ENCODE data around the gene RASGRP1.

Gene RASGRP1

GRCh38 chr15:38551720-38552648, 12.6 kb downstream of the RASGRP1 start:
- no peaks in the 10 kb centered on the region for H3K27me3 ChIP-seq (ENCODE audit: low read depth, low read length)
- no peak overlapping the region for H3K4me2 ChIP-seq (ENCODE audit: low read length)
- TF ChIP-seq EZH2phosphoT487 (IDR thresholded peaks at IDR 0.05; ENCODE audit: low read depth) = no peak
- TF ChIP-seq, protein P1, sequence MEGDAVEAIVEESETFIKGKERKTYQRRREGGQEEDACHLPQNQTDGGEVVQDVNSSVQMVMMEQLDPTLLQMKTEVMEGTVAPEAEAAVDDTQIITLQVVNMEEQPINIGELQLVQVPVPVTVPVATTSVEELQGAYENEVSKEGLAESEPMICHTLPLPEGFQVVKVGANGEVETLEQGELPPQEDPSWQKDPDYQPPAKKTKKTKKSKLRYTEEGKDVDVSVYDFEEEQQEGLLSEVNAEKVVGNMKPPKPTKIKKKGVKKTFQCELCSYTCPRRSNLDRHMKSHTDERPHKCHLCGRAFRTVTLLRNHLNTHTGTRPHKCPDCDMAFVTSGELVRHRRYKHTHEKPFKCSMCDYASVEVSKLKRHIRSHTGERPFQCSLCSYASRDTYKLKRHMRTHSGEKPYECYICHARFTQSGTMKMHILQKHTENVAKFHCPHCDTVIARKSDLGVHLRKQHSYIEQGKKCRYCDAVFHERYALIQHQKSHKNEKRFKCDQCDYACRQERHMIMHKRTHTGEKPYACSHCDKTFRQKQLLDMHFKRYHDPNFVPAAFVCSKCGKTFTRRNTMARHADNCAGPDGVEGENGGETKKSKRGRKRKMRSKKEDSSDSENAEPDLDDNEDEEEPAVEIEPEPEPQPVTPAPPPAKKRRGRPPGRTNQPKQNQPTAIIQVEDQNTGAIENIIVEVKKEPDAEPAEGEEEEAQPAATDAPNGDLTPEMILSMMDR (IDR thresholded peaks at IDR 0.05; ENCODE audit: low read depth, low read length) = no peak
- peaks cover 25% of the 10 kb centered on the region for H3K4me1 ChIP-seq (ENCODE audit: low read length)
- no peak overlapping the region for H2AFZ ChIP-seq (ENCODE audit: low read depth, low read length)
- no peak overlapping the region for H3K4me3 ChIP-seq (ENCODE audit: low read length)
- no peak overlapping the region for H3K9ac ChIP-seq (ENCODE audit: low read length)
- H4K20me1 ChIP-seq (ENCODE audit: insufficient read depth, low read length) = peaks cover 62% of the 10 kb centered on the region
- H3K79me2 ChIP-seq (ENCODE audit: low read length) = peaks cover 89% of the 10 kb centered on the region
- no peak overlapping the region for H3K27ac ChIP-seq (ENCODE audit: low read length)
- no peaks in the 10 kb centered on the region for H3K9me3 ChIP-seq (ENCODE audit: insufficient read depth, low read length)
- peaks cover 58% of the 10 kb centered on the region for H3K36me3 ChIP-seq (replicated peaks; ENCODE audit: low read depth, low read length)

- Histone ChIP-seq H3K27me3 (ENCODE audit: low read depth, low read length) (no peaks in the 10 kb centered on the region), H2AFZ (ENCODE audit: low read depth, low read length) (no peak overlapping the region), H3K27ac (ENCODE audit: low read length) (no peak overlapping the region)
Measured at GRCh38 chr15:38549222-38549621, 15.4 kb downstream of the RASGRP1 start.

GRCh38 chr15:38547255-38547997, 17.2 kb downstream of the RASGRP1 start:
- Histone ChIP-seq H3K36me3 (replicated peaks; ENCODE audit: low read depth, low read length) (peaks cover 28% of the 10 kb centered on the region), H4K20me1 (ENCODE audit: insufficient read depth, low read length) (peaks cover 60% of the 10 kb centered on the region), H3K9ac (ENCODE audit: low read length) (no peak overlapping the region), H3K9me3 (ENCODE audit: insufficient read depth, low read length) (no peaks in the 10 kb centered on the region), H3K79me2 (ENCODE audit: low read length) (peaks cover 89% of the 10 kb centered on the region), H3K27me3 (ENCODE audit: low read depth, low read length) (no peaks in the 10 kb centered on the region), H2AFZ (ENCODE audit: low read depth, low read length) (no peak overlapping the region), H3K4me2 (ENCODE audit: low read length) (no peak overlapping the region), H3K4me1 (ENCODE audit: low read length) (no peaks in the 10 kb centered on the region), H3K4me3 (ENCODE audit: low read length) (no peak overlapping the region), H3K27ac (ENCODE audit: low read length) (no peak overlapping the region)
- TF ChIP-seq, protein P1 (IDR thresholded peaks at IDR 0.05; ENCODE audit: low read depth, low read length) = no peak
- no peak for TF ChIP-seq EZH2phosphoT487 (IDR thresholded peaks at IDR 0.05; ENCODE audit: low read depth)

More at GRCh38 chr15:38549222-38549621, 15.4 kb downstream of the RASGRP1 start:
- no peak for TF ChIP-seq EZH2phosphoT487 (IDR thresholded peaks at IDR 0.05; ENCODE audit: low read depth)
- TF ChIP-seq, protein P1 (IDR thresholded peaks at IDR 0.05; ENCODE audit: low read depth, low read length) = no peak
- H3K4me1 ChIP-seq (ENCODE audit: low read length) = peaks cover 3% of the 10 kb centered on the region
- no peak overlapping the region for H3K4me2 ChIP-seq (ENCODE audit: low read length)
- no peaks in the 10 kb centered on the region for H3K9me3 ChIP-seq (ENCODE audit: insufficient read depth, low read length)
- no peak overlapping the region for H3K4me3 ChIP-seq (ENCODE audit: low read length)
- peaks cover 41% of the 10 kb centered on the region for H3K36me3 ChIP-seq (replicated peaks; ENCODE audit: low read depth, low read length)
- peaks cover 65% of the 10 kb centered on the region for H4K20me1 ChIP-seq (ENCODE audit: insufficient read depth, low read length)
- no peak overlapping the region for H3K9ac ChIP-seq (ENCODE audit: low read length)
- peaks cover 91% of the 10 kb centered on the region for H3K79me2 ChIP-seq (ENCODE audit: low read length)

DNA sequence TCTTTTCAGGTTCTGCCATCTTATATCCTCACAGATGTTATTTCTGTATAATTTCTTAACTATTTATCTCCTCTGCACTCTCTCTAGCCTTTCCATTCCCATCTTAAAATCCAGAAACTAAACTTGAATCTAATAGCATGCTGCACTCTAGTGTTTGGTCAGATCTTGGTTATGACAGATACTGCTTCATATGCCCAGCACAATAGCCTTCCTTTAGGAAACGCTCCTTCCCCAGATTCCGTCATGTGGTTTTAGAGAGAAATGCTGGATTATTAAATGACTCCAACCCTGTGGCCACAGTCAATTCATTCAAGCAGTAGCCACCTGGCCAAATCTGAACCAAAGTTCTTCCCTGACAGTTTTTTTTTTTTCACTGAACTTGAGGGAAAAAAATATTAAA, 19.4 kb downstream of the RASGRP1 start:
- Histone ChIP-seq H3K4me2 (ENCODE audit: low read length) (no peak overlapping the region), H2AFZ (ENCODE audit: low read depth, low read length) (no peak overlapping the region), H3K9ac (ENCODE audit: low read length) (no peak overlapping the region), H3K4me1 (ENCODE audit: low read length) (no peaks in the 10 kb centered on the region), H3K9me3 (ENCODE audit: insufficient read depth, low read length) (no peaks in the 10 kb centered on the region), H3K79me2 (ENCODE audit: low read length) (peaks cover 92% of the 10 kb centered on the region), H3K4me3 (ENCODE audit: low read length) (no peak overlapping the region), H3K27me3 (ENCODE audit: low read depth, low read length) (no peaks in the 10 kb centered on the region), H3K36me3 (replicated peaks; ENCODE audit: low read depth, low read length) (peaks cover 17% of the 10 kb centered on the region), H4K20me1 (ENCODE audit: insufficient read depth, low read length) (peaks cover 63% of the 10 kb centered on the region), H3K27ac (ENCODE audit: low read length) (no peak overlapping the region)
- TF ChIP-seq, protein P1 (IDR thresholded peaks at IDR 0.05; ENCODE audit: low read depth, low read length) = no peak
- no peak for TF ChIP-seq EZH2phosphoT487 (IDR thresholded peaks at IDR 0.05; ENCODE audit: low read depth)

Measured in OCI-LY3 (cell line).